Subcutaneous abdominal adipose tissue (tissue), 5 donors: ENCODE measurements around the gene PARD3B.

ENCODE experiments used
- H3K27ac ChIP-seq: one replicate; pipeline ENCODE4 v1.7.0; 2013; ENCODE audit warnings: low read depth, mild to moderate bottlenecking, inconsistent platforms, low read length, moderate library complexity
- H3K27me3 ChIP-seq, 5 donors: one replicate each; pipeline ENCODE4 v1.7.0; 2013; ENCODE audit warnings: low read length in 5 of 5, inconsistent platforms in 1 of 5; ENCODE audit not compliant: control insufficient read depth in 5 of 5, insufficient read depth in 4 of 5
- H3K36me3 ChIP-seq, 5 donors: one replicate each; pipeline ENCODE4 v1.7.0; 2013; ENCODE audit warnings: low read length in 5 of 5; ENCODE audit not compliant: control insufficient read depth in 5 of 5, insufficient read depth in 5 of 5
- H3K4me1 ChIP-seq, 5 donors: one replicate each; pipeline ENCODE4 v1.7.0; 2013; ENCODE audit warnings: low read length in 5 of 5, mild to moderate bottlenecking in 3 of 5, moderate library complexity in 1 of 5; ENCODE audit not compliant: control insufficient read depth in 5 of 5, insufficient read depth in 5 of 5
- H3K4me3 ChIP-seq, 5 donors: one replicate each; pipeline ENCODE4 v1.7.0; 2013; ENCODE audit warnings: low read length in 5 of 5, low read depth in 1 of 5
- H3K9ac ChIP-seq, 5 donors: one replicate each; pipeline ENCODE4 v1.7.0; 2013; ENCODE audit warnings: low read length in 5 of 5, mild to moderate bottlenecking in 4 of 5, moderate library complexity in 3 of 5
- H3K9me3 ChIP-seq, 5 donors: one replicate each; pipeline ENCODE4 v1.7.0; 2013; ENCODE audit warnings: low read length in 5 of 5; ENCODE audit not compliant: control insufficient read depth in 5 of 5
- donor health status: healthy.
- donor health status: healthy.
- donor health status: healthy.
- donor health status: healthy.
- donor health status: healthy.

The PARD3B gene

GRCh38 chr2:205047273-205047839, 502.1 kb downstream of the PARD3B start:
- Histone ChIP-seq H3K9ac (no peak overlapping the region), H3K9me3 (no peaks in the 10 kb centered on the region), H3K4me1 (peaks cover 0 to 8% (median 0%) of the 10 kb centered on the region in 5 donors), H3K4me3 (no peak overlapping the region), H3K36me3 (peaks cover 0 to 6% (median 0%) of the 10 kb centered on the region in 5 donors), H3K27me3 (no peaks in the 10 kb centered on the region), H3K27ac (no peak overlapping the region)

GRCh38 chr2:205051417-205051816, 506.1 kb downstream of the PARD3B start:
- Histone ChIP-seq H3K4me1 (peaks cover 0 to 13% (median 0%) of the 10 kb centered on the region in 5 donors), H3K9me3 (no peaks in the 10 kb centered on the region), H3K36me3 (peaks cover 0 to 6% (median 0%) of the 10 kb centered on the region in 5 donors), H3K4me3 (no peak overlapping the region), H3K27me3 (no peaks in the 10 kb centered on the region), H3K27ac (no peak overlapping the region), H3K9ac (no peak overlapping the region)

DNA sequence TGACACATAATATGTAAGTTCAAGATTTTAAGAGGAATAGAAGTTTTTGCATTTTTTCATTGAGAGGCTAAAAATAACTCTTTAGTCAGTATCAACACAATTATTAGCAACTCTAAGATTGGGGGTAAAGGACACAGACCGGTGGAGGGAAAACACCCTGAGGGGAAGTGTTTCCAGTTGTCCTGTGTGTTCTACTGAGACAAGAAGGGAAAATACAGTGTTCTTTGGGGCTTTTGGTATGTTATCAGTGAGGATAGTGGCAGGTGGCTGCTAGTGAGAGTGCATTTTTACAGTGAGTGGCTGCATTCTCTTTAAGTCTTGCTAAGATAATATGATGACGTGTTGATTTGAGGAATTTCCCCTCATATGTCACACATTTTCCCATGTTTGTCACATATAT, 507.5 kb downstream of the PARD3B start:
- Histone ChIP-seq H3K4me3 (no peak overlapping the region), H3K27ac (no peak overlapping the region), H3K27me3 (no peaks in the 10 kb centered on the region), H3K4me1 (peaks cover 0 to 6% (median 0%) of the 10 kb centered on the region in 5 donors), H3K9me3 (no peaks in the 10 kb centered on the region), H3K36me3 (peaks cover 0 to 5% (median 0%) of the 10 kb centered on the region in 5 donors), H3K9ac (no peak overlapping the region)

DNA sequence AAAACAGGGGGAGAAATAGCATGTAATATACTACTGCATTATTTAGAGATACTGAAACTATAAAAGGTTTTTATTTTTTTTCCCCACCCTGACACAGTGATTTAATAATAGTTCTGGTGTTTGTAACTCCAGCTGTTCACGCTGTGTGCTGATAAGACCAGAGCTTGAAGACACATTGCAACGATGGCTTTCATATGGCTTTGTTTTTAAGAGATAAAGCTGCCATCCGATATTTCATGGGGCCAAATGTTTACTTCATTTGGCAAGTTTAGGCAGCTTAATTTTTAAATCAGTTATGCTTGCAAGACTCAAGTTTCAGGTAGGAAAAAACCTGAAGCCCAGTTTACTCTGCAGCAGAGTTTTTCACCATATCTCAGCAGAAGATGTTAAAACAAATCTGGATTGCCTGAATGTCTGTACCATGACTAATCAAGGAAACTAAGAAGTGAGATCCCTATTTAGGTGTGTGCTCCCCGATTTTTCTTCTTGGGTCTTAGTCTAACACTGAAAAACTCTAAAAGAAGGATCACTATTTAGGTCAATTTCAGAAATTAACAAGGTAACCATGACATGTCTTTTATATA, 508.6 kb downstream of the PARD3B start:
- no peaks in the 10 kb centered on the region for H3K27me3 ChIP-seq
- no peak overlapping the region for H3K9ac ChIP-seq
- no peaks in the 10 kb centered on the region for H3K36me3 ChIP-seq
- H3K4me3 ChIP-seq, result no peak overlapping the region
- peaks cover 0 to 5% (median 0%) of the 10 kb centered on the region in 5 donors for H3K9me3 ChIP-seq
- no peak overlapping the region for H3K27ac ChIP-seq
- H3K4me1 ChIP-seq, result peaks cover 0 to 6% (median 0%) of the 10 kb centered on the region in 5 donors

GRCh38 chr2:205054789-205055188, 509.5 kb downstream of the PARD3B start:
- Histone ChIP-seq H3K9me3 (peaks cover 0 to 5% (median 0%) of the 10 kb centered on the region in 5 donors), H3K36me3 (no peaks in the 10 kb centered on the region), H3K9ac (no peak overlapping the region), H3K4me1 (peaks cover 0 to 6% (median 0%) of the 10 kb centered on the region in 5 donors), H3K27ac (no peak overlapping the region), H3K4me3 (no peak overlapping the region), H3K27me3 (no peaks in the 10 kb centered on the region)

DNA sequence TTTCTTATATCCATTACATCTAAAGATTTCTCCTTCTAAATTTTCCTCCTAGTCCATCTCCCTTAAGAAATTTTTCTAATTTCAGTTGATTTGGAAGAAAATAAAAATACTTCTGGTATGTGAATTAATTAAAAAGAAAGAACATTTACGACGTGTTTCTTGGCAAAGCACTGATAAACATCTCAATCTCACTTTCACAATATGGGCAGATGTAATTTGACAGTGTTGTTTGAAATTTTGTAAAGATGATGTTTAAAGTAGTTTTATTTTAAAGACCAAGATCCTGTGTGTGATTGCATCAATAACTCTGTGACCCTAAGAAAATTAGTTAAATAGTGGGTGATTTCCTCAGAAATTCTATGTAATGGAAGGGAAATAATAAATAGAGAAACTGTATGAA, 510.0 kb downstream of the PARD3B start:
- H3K36me3 ChIP-seq, result no peaks in the 10 kb centered on the region
- H3K4me3 ChIP-seq, result no peak overlapping the region
- peaks cover 0 to 5% (median 0%) of the 10 kb centered on the region in 5 donors for H3K9me3 ChIP-seq
- peaks cover 0 to 6% (median 0%) of the 10 kb centered on the region in 5 donors for H3K4me1 ChIP-seq
- H3K27ac ChIP-seq, result no peak overlapping the region
- no peak overlapping the region for H3K9ac ChIP-seq
- H3K27me3 ChIP-seq, result no peaks in the 10 kb centered on the region

DNA sequence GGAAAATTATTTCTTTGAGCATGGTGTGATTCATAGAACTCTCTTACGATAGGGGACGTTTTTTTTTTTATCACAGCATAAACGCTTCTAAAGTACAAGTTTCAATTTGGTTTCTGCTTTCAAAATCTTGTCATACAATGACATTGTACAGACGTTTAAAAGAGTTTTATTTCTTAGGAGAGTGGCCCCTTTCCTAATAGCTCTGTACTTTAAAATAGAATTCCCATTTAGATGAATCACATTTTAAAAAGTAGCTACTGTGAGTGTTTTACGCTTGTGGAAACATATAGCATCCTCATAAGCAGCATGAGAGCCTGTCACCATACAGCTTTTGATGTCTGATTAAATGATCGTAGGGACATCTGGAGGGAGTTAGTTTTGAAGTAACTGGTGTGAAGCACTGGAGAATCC, 510.9 kb downstream of the PARD3B start:
- no peaks in the 10 kb centered on the region for H3K36me3 ChIP-seq
- no peak overlapping the region for H3K9ac ChIP-seq
- no peak overlapping the region for H3K4me3 ChIP-seq

GRCh38 chr2:205058409-205058808, 513.1 kb downstream of the PARD3B start:
- Histone ChIP-seq H3K9ac (no peak overlapping the region), H3K27ac (no peak overlapping the region), H3K4me1 (peaks cover 0 to 3% (median 0%) of the 10 kb centered on the region in 5 donors), H3K36me3 (no peaks in the 10 kb centered on the region), H3K27me3 (no peaks in the 10 kb centered on the region), H3K4me3 (no peak overlapping the region), H3K9me3 (peaks cover 0 to 5% (median 0%) of the 10 kb centered on the region in 5 donors)

More for the DNA sequence above, 510.9 kb downstream of the PARD3B start:
- no peak overlapping the region for H3K27ac ChIP-seq
- peaks cover 0 to 5% (median 0%) of the 10 kb centered on the region in 5 donors for H3K9me3 ChIP-seq
- no peaks in the 10 kb centered on the region for H3K27me3 ChIP-seq
- H3K4me1 ChIP-seq, result peaks cover 0 to 6% (median 0%) of the 10 kb centered on the region in 5 donors

- no peak overlapping the region for H3K27ac ChIP-seq
- no peaks in the 10 kb centered on the region for H3K27me3 ChIP-seq
- peaks cover 0 to 5% (median 0%) of the 10 kb centered on the region in 5 donors for H3K9me3 ChIP-seq
- H3K36me3 ChIP-seq, result no peaks in the 10 kb centered on the region
- no peak overlapping the region for H3K9ac ChIP-seq
- H3K4me1 ChIP-seq, result peaks cover 0 to 3% (median 0%) of the 10 kb centered on the region in 5 donors
- H3K4me3 ChIP-seq, result no peak overlapping the region
These were observed 515.0 kb downstream of the PARD3B start for GRCh38 chr2:205060269-205060668.

- Histone ChIP-seq H3K4me1 (no peaks in the 10 kb centered on the region), H3K9me3 (no peaks in the 10 kb centered on the region), H3K4me3 (no peak overlapping the region), H3K36me3 (no peaks in the 10 kb centered on the region), H3K9ac (no peak overlapping the region), H3K27ac (no peak overlapping the region), H3K27me3 (no peaks in the 10 kb centered on the region)
These were observed 520.8 kb downstream of the PARD3B start for GRCh38 chr2:205066081-205066480.
